Body of pancreas (tissue), 4 donors: Measurements from ENCODE around the gene EML6. TPM values are rescaled to one million over a fixed set of nuclear protein-coding genes. Genes with fewer than 3 reads are reported as not detected.
A peak's percentile ranks its signal among the peaks of the same experiment; 100 is the strongest.

Experiments
- ATAC-seq: fragments of 150-250 bp; one replicate; pipeline ENCODE4 v1.9.1; 2016
- DNase-seq, 4 donors: peaks; one replicate each; pipeline ENCODE4 v3.0.0-alpha.2; 2019
- H3K27ac ChIP-seq, 4 donors: fragments of 200-600 bp; sonication (generic); 1 replicate in 3 of 4; 2 replicates in 1 of 4; pipeline versions ENCODE4 v1.5.1 to v1.6.1; 2016 to 2019; ENCODE audit warnings: mild to moderate bottlenecking in 1 of 4, mixed read lengths in 1 of 4, moderate library complexity in 1 of 4
- H3K27me3 ChIP-seq, 2 donors: fragments of 200-600 bp; sonication (generic); one replicate each; pipeline ENCODE4 v1.6.0; 2016; ENCODE audit warnings: mild to moderate bottlenecking in 1 of 2
- H3K36me3 ChIP-seq, 2 donors: fragments of 200-600 bp; sonication (generic); replicated peaks in 1 of 2; 2 replicates each; pipeline ENCODE4 v1.5.1; 2016; ENCODE audit warnings: low read depth in 2 of 2; ENCODE audit not compliant: insufficient read depth in 1 of 2
- H3K4me1 ChIP-seq: fragments of 200-600 bp; sonication (generic); one replicate; pipeline ENCODE4 v1.6.0; 2016
- H3K4me3 ChIP-seq, 2 donors: fragments of 200-600 bp; sonication (generic); 1 replicate in 1 of 2; 2 replicates in 1 of 2; pipeline ENCODE4 v1.5.1; 2016 to 2019
- H3K9me3 ChIP-seq, 3 donors: fragments of 200-600 bp; sonication (generic); 1 replicate in 2 of 3; 2 replicates in 1 of 3; pipeline ENCODE4 v1.5.1; 2016
- CTCF ChIP-seq, 7 experiments: fragments of 450-650 bp in 4 of 7; fragments of 200-600 bp in 3 of 7; sonication (generic) in 3 of 7; IDR thresholded peaks; one replicate each; pipeline ENCODE4 v1.5.1; 2016 to 2019; ENCODE audit warnings: antibody characterized with exemption in 7 of 7
- POLR2A ChIP-seq, 3 donors: fragments of 450-650 bp; IDR thresholded peaks; one replicate each; pipeline ENCODE4 v1.6.1; 2016; ENCODE audit warnings: antibody characterized with exemption in 3 of 3, mild to moderate bottlenecking in 2 of 3
- WGBS, 2 donors: methylation state at CpG; one replicate each; pipeline ENCODE4 v1.1.5; 2017; 5-methylcytosine and 5-hydroxymethylcytosine counted together
- intact Hi-C: fragments of 100-400 bp; cut with DNase I; formaldehyde crosslinking; loops from one replicate; pipeline ENCODE4 v1.15.1; 2023
- total RNA-seq, 2 donors: library from RNA; depleted of rRNA; stranded (reverse); fragments of >200 nt; gene quantifications; one replicate each; pipeline ENCODE4 v1.1.0, GENCODE V29; 2016

The EML6 gene
- total RNA-seq, 2 donors from 2014 or later, result 2.3 to 2.6 TPM

GRCh38 chr2:54969295-54969939 is 246.0 kb downstream of the EML6 start:
- WGBS, 2 donors, result 83 to 96% methylated on average over 4 of the region's 4 CpGs
- DNase-seq, result no peak
- no peaks in the 10 kb centered on the region for H3K9me3 ChIP-seq
- intact Hi-C loops, result no loop called here
- H3K27ac ChIP-seq, result no peak overlapping the region
- H3K4me3 ChIP-seq, result no peak overlapping the region
- peaks cover 0 to 4% of the 10 kb centered on the region in 2 donors for H3K36me3 ChIP-seq
- no peak for ATAC-seq
- no peaks in the 10 kb centered on the region for H3K4me1 ChIP-seq
- TF ChIP-seq CTCF (IDR thresholded peaks at IDR 0.05) (no peak), POLR2A (IDR thresholded peaks at IDR 0.05) (no peak)
- H3K27me3 ChIP-seq, result no peaks in the 10 kb centered on the region

DNA sequence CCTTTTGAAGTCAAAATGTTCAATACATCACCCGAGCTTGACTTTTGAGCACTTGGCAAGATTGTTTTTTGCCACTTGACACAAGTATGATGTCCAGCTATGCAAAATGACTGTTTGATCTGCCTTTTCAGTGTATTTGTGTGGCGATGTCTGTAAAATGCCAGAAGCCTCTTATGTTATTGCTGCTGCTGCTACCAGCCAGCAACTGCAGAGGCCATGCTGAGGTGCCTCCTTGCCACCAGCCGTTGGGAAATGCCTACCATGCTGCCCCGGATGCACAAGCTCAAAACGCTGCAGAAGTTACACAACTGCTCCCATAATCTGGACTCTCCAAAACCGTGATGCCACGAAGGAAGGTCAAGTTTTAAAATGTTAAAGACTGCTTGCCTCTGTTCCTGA is 246.5 kb downstream of the EML6 start:
- peaks cover 0 to 4% of the 10 kb centered on the region in 2 donors for H3K36me3 ChIP-seq

GRCh38 chr2:54975175-54975574 is 251.7 kb downstream of the EML6 start:
- Histone ChIP-seq H3K4me3 (no peak overlapping the region), H3K27me3 (no peaks in the 10 kb centered on the region), H3K36me3 (no peaks in the 10 kb centered on the region), H3K9me3 (no peaks in the 10 kb centered on the region), H3K27ac (no peak overlapping the region), H3K4me1 (peaks cover 53% of the 10 kb centered on the region)
- TF ChIP-seq POLR2A (IDR thresholded peaks at IDR 0.05) (no peak), CTCF (IDR thresholded peaks at IDR 0.05) (no peak)
- 59 to 61% methylated on average over 2 of the region's 2 CpGs for WGBS, 2 donors
- ATAC-seq (no peak), DNase-seq (no peak)
- intact Hi-C loops, result no loop called here

More for the DNA sequence above, 246.5 kb downstream of the EML6 start:
- Histone ChIP-seq H3K27me3 (no peaks in the 10 kb centered on the region), H3K4me3 (no peak overlapping the region), H3K9me3 (no peaks in the 10 kb centered on the region), H3K4me1 (peaks cover 2% of the 10 kb centered on the region), H3K27ac (no peak overlapping the region)
- intact Hi-C loops, result no loop called here
- ATAC-seq, result no peak
- TF ChIP-seq CTCF (IDR thresholded peaks at IDR 0.05), result no peak
- TF ChIP-seq POLR2A (IDR thresholded peaks at IDR 0.05), result no peak
- WGBS, 2 donors, result 81 to 93% methylated on average over 7 of the region's 7 CpGs
- DNase-seq, result no peak

DNA sequence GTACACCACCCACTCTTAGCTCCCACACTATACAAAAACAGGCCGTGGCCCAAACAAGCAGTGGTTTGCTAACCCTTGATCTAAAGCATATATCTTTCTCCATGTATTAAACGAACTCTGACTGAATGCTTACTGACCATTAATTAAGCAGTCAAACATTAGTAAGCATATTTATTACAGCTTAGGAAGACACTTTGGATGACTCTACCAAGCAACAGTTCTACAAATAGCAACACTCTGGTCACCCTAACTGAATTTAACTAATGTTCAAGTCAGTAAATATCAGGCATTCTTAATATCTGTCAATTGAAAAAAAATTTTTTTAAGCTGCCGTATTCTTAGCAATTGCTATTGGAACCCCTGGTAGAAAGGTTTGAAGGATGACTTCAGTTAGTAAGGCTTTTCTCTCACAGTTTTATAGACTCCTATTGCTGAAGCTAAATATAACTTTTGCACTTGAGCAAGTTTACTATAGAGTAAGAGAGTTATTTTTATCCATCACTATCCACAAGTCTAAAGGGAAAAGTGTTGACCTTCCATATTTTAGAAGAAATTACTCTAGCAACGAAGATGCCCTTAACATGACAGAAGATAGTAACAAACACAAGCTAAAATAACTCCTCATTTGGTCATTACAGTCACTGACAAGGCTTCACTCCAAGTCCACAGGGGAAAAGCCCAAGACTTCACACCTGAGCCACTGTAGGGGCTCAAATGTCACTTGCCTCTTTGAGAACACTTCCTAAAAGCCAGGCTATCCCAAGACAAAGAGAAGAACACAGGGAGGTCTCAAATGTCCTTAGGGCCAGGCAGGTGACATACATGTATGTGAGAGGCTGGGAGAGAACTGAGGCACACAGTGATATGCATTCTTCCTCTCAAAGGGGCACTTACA is 252.4 kb downstream of the EML6 start:
- intact Hi-C loops, result no loop called here
- Histone ChIP-seq H3K36me3 (no peaks in the 10 kb centered on the region), H3K4me1 (peaks cover 59% of the 10 kb centered on the region), H3K27me3 (no peaks in the 10 kb centered on the region), H3K4me3 (no peak overlapping the region), H3K27ac (peak overlapping the region in 2 of 4 donors; percentile 22 to 57), H3K9me3 (no peaks in the 10 kb centered on the region)
- no peak for TF ChIP-seq CTCF (IDR thresholded peaks at IDR 0.05)
- no peak for TF ChIP-seq POLR2A (IDR thresholded peaks at IDR 0.05)
- DNase-seq (no peak), ATAC-seq (no peak)
- 62 to 71% methylated on average over 4 of the region's 4 CpGs for WGBS, 2 donors
